ENCODE data around the gene MAP1B.

The MAP1B gene

DNA sequence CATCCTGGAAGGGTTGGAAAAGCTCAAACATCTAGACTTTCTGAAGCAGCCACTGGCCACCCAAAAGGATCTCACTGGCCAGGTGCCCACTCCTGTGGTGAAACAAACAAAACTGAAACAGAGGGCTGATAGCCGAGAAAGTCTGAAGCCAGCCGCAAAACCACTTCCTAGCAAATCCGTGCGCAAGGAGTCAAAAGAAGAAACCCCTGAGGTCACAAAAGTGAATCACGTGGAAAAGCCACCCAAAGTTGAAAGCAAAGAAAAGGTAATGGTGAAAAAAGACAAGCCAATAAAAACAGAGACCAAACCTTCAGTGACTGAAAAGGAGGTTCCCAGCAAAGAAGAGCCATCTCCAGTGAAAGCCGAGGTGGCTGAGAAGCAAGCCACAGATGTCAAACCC is 87.6 kb downstream of the MAP1B start:
- no peak for DNase-seq (ENCODE audit: low read depth)

DNA sequence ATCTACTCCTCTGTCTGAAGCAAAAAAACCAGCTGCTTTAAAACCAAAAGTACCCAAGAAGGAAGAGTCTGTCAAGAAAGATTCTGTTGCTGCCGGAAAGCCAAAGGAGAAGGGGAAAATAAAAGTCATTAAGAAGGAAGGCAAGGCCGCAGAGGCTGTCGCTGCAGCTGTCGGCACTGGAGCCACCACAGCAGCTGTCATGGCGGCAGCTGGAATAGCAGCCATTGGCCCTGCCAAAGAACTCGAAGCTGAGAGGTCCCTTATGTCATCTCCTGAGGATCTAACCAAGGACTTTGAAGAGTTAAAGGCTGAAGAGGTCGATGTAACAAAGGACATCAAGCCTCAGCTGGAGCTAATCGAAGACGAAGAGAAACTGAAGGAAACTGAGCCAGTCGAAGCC is 88.3 kb downstream of the MAP1B start:
- DNase-seq (ENCODE audit: low read depth) = no peak

DNA sequence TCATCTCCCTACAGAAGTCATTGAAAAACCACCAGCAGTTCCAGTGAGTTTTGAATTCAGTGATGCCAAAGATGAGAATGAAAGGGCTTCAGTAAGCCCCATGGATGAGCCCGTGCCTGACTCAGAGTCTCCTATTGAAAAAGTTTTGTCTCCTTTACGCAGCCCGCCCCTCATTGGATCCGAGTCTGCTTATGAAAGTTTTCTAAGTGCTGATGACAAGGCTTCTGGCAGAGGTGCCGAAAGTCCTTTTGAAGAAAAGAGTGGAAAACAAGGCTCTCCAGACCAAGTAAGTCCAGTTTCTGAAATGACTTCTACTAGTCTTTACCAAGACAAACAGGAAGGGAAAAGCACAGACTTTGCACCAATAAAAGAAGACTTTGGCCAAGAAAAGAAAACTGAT is 90.1 kb downstream of the MAP1B start:
- no peak for DNase-seq (ENCODE audit: low read depth)

DNA sequence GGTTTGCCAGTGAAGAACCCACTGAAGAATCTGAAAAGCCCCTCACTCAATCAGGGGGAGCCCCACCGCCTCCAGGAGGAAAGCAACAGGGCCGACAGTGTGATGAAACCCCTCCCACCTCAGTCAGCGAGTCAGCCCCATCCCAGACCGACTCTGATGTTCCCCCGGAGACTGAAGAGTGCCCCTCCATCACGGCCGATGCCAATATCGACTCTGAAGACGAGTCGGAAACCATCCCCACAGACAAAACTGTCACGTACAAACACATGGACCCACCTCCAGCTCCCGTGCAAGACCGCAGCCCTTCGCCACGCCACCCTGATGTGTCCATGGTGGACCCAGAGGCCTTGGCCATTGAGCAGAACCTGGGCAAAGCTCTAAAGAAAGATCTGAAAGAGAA is 92.4 kb downstream of the MAP1B start:
- no peak for DNase-seq (ENCODE audit: low read depth)

DNA sequence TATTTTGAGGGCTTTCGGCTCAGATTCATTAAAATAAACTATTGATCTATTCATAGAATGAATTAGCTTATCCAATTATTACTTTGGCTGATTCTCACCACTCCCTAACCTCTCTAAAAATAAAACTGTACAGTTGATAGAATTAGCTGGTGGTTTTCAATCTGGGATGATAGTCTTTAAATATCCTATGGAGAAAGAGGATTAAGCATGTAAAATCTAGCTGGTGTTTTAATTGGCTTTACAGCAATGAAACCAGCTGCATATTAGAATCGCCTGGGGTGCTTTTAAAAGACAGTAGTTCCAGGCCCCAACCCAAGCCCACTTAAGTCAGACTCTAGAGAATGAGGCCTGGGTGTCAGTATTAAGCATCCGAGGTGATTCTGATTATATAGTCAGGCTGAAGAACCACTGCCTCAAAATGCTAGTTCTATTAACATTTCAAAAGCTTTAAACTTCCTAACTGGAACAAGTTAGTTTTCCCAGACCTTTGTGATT is 95.1 kb downstream of the MAP1B start:
- no peak for DNase-seq (ENCODE audit: low read depth)

DNA sequence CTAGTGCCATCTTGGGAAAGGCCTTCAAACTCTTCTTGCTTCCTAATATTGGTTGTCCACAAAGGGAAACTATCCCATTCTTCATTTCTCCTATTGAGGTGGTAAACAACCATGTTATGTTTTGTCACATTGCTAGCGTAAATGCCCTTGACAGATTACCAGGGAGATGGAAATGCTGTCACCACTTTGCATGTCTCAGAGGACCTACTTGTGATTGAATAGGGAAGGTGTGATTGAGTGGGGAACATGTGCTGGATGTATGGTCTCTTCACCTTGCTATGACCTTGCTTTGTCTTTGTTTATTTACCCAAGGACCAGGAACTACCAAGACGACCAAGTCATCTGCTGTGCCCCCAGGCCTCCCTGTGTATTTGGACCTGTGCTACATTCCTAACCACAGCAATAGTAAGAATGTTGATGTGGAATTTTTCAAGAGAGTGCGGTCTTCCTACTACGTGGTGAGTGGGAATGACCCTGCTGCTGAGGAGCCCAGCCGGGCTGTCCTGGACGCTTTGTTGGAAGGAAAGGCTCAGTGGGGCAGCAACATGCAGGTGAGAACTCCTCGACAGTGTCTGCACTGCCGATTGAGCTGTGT is 96.1 kb downstream of the MAP1B start:
- no peak for DNase-seq (ENCODE audit: low read depth)

DNA sequence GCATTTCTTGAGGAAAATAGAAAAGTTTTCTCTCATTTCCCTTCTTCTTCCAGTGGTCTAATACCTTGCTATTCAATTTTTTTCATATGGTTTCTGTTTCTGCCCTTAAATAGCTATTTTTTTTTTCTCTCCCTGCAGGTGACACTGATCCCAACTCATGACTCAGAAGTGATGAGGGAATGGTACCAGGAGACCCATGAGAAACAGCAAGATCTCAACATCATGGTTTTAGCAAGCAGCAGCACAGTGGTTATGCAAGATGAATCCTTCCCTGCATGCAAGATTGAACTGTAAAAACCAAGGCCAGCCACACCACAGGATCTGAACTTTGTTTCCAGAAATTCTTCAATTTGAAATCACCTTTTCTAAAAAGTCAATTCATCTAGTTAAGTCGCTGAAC is 97.7 kb downstream of the MAP1B start:
- no peak for DNase-seq (ENCODE audit: low read depth)

DNA sequence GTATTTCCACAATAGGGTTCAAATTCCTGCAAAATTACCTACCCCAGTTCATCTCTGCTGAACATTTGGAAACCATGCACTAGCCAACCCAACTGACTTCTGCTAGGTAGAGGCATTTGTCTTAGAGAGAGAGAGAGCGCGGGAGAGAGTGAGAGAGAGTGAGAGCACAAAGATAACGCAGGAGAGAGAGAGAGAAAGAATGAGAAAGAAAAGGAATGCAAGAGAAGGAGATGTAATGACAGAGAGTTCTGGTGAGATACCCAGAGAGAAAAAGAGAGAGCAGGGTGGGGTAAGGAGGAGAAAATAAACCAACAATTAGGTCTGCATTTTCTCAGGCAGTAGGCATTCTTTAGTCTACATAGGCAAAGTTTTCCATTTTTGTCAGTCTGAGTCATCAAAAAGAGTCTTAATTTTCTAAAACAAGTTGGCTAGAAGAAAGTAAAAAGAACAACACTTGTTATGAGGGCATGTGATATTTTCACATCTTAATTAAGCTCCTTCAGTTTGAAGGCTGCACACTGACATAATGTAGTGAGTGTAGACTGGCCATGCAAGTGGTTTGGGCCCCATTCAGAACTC is 98.2 kb downstream of the MAP1B start:
- DNase-seq (ENCODE audit: low read depth) = no peak

DNA sequence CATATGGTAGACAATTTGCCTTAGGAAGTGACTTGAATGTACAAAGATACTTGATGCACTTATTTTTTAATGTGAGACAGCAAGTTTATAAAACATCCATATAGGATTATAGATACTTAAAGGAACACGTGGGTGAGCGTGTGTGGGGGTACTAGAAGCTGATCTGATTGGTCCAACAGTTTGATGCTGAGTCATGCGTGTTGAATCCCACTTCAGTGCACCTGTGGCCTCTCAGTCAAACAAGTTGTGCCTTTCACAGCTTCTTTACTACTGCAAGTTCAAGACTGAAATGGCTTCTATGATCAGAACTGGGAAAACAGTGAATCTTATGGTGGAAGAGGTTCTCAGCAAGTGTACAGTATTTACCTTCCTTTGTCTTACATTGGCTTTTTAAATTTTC is 98.9 kb downstream of the MAP1B start:
- no peak for DNase-seq (ENCODE audit: low read depth)

DNA sequence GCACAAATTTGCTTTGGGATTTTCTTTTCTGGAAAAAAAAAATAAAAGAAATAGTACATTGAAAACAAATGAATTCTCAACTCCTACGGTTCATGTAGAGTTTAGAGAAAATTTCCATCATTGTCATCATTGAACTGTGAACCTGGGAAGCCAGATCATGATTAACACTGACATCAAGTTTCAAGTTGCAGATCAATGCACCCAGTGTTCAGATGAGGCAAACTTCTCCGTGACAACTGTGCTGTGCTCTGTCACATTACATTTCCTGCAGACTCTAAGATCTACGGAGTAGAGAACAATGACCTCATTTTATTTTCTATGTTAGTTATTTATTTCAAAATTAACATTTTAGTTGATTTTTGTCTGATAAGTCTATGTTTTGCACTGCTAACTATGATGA is 99.7 kb downstream of the MAP1B start:
- DNase-seq (ENCODE audit: low read depth) = no peak

DNA sequence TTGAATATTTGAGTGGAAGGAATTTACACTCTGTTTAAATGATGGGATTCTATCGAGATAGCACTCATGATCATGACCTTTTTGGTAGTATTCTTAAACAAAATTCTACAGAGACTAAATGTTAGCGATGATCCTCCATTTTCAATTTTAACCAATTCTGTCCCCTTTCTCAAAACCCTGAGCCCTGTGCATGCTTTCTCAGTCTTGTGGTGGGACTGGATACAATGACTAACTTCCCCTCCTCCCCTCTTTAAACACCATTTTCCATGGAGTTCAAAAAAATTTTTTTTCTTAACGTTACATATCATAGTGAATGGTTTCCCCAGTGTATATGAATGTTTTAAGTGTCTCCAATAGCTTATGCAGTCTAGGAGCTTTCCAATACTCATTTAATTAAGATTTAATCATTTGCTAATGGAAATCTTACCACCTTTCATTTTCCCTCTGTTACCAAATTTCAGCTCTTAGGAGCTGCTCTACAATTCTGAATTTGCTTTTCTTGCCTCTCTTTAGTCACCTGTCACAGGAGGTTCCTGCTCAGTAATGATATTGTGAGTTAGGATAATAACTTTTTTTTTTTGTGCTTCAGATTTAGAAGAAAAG is 101.2 kb downstream of the MAP1B start:
- no peak for DNase-seq (ENCODE audit: low read depth)

DNA sequence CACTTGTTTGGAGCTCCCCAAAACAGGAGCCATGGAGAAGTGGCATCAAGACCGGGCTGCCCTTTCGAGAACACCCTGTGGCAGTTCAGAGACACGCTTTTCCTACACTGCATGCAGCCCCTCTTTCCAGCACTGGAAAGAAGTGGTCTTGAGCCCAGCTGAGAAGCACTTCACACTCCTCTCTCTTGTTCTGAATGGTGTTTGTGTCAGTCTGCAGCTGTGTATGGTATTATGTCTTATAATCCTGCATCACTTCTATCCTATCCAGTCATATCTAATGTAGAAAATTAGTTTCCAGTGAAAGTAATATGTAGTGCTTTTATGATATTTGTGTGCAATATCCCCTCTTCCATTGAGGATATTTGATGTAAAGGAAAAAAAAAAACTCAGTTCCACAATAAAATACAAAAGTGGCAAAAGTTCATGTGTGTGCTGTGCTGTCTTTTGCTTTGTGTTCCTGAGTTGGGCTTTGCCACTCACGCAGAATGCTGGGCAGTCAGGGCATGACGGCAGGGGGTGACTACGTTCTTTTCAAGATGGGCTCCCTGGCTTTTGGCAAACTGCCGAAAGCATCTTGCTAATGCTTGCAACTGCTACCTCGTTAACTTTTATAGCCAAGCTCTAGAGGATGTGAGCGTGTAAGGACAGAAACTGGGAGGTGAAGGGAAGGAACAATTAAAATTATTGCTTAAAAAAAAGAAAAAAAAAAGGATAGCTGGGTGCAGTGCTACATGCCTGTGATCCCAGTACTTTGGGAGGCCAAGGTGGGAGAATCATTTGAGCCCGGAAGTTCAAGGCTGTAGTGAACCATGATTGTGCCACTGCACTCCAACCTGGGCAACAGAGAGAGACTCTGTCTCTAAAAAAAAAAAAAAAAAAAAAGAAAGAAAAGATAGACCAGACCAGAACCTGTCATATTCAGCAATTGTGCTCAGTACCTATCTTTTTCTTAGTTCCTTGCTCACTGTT is 102.2 kb downstream of the MAP1B start:
- DNase-seq (ENCODE audit: low read depth) = no peak

DNA sequence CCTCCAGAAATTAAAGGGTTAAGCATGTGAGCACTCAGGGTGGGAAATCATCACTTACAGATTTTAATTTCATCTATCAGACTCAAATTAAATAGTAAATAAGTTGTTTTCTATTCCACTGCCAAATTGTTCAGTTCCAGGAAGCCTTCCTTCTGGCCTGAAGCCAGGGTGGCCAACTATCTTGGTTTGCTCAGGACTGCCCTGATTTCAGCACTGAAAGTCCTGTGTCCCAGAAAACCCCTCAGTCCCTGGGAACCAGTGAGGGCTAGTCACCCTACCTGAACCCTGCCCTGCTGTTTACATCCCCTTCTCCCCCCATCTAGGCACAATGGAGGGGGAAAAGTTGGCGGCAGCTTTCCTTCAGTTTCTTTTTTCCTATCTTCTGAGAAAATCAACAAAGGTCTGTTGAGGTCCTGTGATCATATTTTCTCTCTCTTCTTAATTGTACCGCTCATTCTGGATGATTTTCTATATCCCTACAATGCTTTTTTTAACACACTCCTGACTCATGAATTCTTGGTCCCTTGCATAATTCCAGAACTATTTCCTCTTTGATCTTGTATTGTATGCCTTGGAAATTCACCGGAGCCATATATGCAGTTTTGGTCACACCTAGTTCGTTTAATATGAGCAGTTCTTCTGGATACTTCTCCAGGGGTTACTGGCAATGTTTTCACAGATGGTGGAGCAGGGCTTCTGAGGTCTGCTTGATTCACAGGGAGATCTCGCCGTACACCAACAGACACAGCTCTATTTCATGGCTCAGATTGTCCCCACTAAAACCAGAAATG is 103.8 kb downstream of the MAP1B start:
- DNase-seq (ENCODE audit: low read depth) = no peak

DNA sequence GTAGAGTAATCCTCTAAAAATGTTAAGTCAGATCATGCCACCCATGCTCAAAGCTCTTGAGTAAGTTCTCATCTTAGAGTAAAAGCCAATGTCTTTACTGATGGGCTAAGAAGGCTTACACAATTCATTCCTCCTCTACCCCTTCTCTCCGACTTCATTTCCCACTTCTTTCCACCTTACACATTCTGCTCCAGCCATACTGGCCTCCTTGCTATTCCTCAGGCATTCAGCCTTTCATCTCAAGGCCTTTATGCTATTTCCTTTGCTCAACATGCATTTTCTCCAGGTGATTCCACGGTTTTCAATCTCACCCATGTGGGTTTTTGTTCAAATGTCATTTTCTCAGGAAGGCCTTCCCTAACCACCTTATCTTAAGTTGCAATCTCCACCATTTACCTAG is 104.9 kb downstream of the MAP1B start:
- no peak for DNase-seq (ENCODE audit: low read depth)

DNA sequence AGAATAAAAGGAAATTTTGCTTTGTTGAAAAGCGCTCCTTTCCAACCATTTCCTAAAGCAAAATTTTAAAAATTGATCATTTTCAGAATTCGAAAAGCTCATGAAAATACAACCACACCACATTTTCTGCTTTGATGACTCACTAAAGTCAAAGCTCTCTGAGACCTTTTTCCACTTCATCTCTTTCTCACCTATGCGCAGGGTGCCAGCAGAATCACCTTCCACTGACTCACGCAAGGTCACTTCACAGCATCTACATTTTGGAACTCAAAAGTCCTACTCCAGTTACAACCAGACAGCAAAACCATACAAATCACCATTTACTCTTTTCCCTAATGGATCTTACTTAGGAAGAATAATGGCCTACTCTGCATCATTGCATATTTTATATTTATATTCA is 106.2 kb downstream of the MAP1B start:
- no peak for DNase-seq (ENCODE audit: low read depth)

DNA sequence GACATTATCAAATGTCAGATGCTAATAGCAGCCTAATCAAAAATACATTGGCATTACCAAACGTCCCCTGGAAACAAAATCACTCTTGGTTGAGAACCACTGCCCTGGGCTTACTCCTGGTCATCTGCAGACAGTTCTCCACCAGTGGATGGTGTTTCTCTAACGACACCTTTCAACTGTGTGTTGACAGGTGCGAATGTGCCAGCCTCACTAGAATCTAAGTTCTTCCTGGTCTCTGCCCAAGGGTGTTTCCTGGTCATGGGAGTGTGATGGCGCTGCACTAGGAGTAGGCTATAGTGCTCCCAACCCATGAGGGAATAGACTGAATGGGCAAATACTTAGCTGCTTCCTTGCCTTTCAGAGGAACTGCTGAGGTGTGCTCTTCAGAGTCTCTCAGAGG is 106.9 kb downstream of the MAP1B start:
- no peak for DNase-seq (ENCODE audit: low read depth)

DNA sequence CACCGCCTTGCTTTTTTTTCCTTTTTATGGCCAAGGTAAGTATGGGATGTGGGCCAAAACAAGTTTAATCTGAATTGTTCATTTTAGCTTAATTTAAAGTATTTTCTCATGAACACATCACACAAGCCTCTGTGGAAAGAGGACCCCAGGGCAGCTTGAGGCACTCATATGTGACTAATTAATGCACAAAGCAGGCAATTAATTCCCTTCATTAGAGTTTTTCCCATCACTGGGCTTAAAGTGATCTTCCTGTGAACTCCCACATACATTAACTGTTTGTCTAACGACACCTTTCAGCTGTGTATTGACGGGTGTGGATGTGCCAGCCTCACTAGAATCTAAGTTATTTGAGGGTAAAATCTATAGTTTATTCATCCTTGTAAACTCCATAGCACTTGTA is 109.5 kb downstream of the MAP1B start:
- no peak for DNase-seq (ENCODE audit: low read depth)

DNA sequence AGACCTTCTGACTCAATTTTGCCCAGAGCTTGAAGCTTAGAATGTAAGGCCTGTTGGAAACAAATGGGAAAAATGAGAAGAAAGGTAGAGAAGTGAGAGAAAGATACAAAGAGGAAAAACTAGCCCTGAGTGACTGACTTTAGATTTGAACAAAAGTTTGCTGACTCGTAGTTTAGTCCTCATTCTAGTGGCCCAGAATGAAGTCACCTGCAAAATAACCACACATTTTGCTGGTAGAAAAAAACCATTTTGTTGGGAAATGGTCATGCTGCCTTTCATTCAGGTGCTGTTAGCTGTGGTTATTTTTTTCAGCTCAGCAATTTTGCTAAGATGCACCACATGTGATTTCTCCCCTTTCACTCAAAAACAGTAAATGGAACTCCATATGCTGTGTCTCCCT is 113.8 kb downstream of the MAP1B start:
- DNase-seq (ENCODE audit: low read depth) = no peak

DNA sequence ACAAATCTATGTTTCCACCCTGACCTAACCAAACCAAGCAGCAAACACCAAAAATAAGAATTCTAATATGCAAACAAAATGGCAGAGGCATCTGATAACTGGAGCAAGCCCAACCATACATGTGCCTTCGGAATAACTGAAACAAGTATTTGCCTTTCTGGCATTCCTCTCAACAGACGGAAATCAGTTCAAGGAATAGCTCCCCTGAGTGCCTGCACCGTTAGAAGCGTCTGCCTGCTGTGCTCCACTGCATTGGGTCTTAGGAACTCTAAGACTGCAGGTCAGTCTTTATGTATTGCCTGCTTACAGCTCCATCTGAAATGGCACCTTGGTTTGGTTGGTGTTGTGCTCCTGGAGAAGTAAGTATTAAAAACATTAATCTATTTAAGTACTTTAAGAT is 114.3 kb downstream of the MAP1B start:
- DNase-seq (ENCODE audit: low read depth) = no peak

DNA sequence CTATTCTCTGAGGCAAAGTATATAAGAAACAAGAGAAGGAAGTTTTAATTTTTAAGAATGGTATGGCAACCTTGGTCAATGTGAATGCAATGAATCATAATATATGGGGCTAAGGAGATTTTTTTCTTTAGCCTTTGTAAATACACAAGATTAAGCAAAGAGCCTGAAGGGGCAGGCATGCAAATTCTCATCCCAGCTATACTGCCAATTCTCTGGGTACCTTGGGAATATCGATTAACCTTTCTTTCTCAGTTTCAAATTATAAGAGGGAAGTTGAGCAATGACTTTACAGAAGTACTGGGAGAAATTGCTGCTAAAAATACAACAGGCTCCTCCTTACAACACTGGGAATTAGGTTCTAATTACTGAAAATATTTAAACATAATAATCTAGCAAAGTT is 115.2 kb downstream of the MAP1B start:
- no peak for DNase-seq (ENCODE audit: low read depth)

DNA sequence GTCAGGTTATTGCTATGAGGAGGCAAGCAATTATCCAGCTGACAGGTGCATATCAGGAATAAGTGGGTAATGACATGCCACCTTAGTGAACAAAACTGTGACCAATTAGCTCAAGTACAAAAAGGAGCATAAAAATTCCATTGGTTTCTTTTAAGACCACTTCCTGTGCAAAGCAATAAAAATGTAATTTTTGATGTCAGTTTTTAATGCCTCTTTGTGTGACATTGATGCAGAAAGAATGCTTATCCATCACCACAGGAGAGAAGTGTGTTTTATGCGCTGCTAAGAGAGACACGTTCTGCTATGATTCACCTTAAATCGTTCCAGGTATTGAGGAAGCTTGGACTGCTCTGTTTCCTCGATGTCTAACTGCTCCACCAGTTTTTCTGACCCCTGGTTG is 116.1 kb downstream of the MAP1B start:
- DNase-seq (ENCODE audit: low read depth) = no peak

DNA sequence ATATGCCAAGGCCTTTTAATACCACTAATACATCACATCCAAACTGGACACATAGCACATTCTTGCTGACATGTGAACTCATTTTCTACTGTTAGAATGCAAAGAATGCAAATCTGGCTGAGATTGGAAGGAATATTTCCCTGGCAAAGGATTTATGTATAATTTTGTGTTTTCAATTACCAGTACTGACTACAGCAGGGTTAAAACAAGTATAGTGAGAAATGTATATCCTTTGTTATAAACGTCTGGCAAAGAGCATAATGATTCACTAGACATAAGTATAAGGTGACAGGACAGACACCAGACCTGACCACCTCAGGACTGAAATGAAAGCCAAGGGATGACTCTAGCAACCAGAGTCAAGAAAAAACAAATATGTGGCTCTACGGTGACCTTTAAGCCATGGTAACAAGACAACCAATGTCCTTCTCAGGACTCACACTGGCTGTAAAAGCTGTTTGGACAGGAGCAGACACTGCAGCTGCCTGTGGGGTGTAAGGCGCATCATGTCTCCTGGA is 117.7 kb downstream of the MAP1B start:
- DNase-seq (ENCODE audit: low read depth) = no peak
